NCI-H345 (cell line): ENCODE data around the gene GPR45.

Source experiments
- DNase-seq: peaks from one replicate; lab custom pipeline; 2025; lab: John Stamatoyannopoulos, UW

Gene GPR45

GRCh38 chr2:105254531-105255210, 13.1 kb downstream of the GPR45 start:
- DNase-seq = no peak

- no peak for DNase-seq
Measured at GRCh38 chr2:105255979-105256378, 14.4 kb downstream of the GPR45 start.

GRCh38 chr2:105256431-105257047, 15.0 kb downstream of the GPR45 start:
- DNase-seq = no peak

- DNase-seq = no peak
Measured at GRCh38 chr2:105257981-105258380, 16.4 kb downstream of the GPR45 start.

GRCh38 chr2:105258835-105259350, 17.4 kb downstream of the GPR45 start:
- no peak for DNase-seq

- no peak for DNase-seq
Measured at GRCh38 chr2:105261061-105261460, 19.5 kb downstream of the GPR45 start.

- DNase-seq = no peak
Measured at GRCh38 chr2:105262651-105263091, 21.1 kb downstream of the GPR45 start.

- no peak for DNase-seq
Measured at GRCh38 chr2:105269426-105269825, 27.9 kb downstream of the GPR45 start.

- DNase-seq = no peak
Measured at GRCh38 chr2:105271393-105272045, 30.0 kb downstream of the GPR45 start.

GRCh38 chr2:105272176-105272575, 30.6 kb downstream of the GPR45 start:
- no peak for DNase-seq

- DNase-seq = no peak
Measured at GRCh38 chr2:105274046-105274445, 32.5 kb downstream of the GPR45 start.

GRCh38 chr2:105278654-105279053, 37.1 kb downstream of the GPR45 start:
- no peak for DNase-seq

- no peak for DNase-seq
Measured at GRCh38 chr2:105279126-105279525, 37.6 kb downstream of the GPR45 start.

GRCh38 chr2:105280281-105280680, 38.7 kb downstream of the GPR45 start:
- DNase-seq = no peak

GRCh38 chr2:105283532-105283931, 42.0 kb downstream of the GPR45 start:
- no peak for DNase-seq

- no peak for DNase-seq
Measured at GRCh38 chr2:105287692-105288091, 46.1 kb downstream of the GPR45 start.

GRCh38 chr2:105288133-105288532, 46.6 kb downstream of the GPR45 start:
- DNase-seq = no peak

- no peak for DNase-seq
Measured at GRCh38 chr2:105290981-105291660, 49.6 kb downstream of the GPR45 start.

GRCh38 chr2:105291981-105292380, 50.4 kb downstream of the GPR45 start:
- no peak for DNase-seq
